Tibial nerve (tissue), 4 donors: ENCODE data around the gene OPN3. TPM values are rescaled to one million over a fixed set of nuclear protein-coding genes. Genes with fewer than 3 reads are reported as not detected.

ENCODE experiments used
- DNase-seq, 2 donors: peaks; one replicate each; pipeline ENCODE4 v3.0.0-alpha.2; 2019; ENCODE audit warnings: low spot score in 2 of 2
- H3K27ac ChIP-seq, 4 donors: fragments of 200-600 bp; sonication (generic) in 3 of 4; one replicate each; pipeline ENCODE4 v1.5.1; 2017 to 2019; ENCODE audit warnings: mild to moderate bottlenecking in 1 of 4
- H3K27me3 ChIP-seq, 2 donors: fragments of 200-600 bp; sonication (generic) in 1 of 2; one replicate each; pipeline versions ENCODE4 v1.5.1 to v1.6.0; 2017 to 2019
- H3K36me3 ChIP-seq, 3 donors: fragments of 200-600 bp; sonication (generic); one replicate each; pipeline ENCODE4 v1.5.1; 2018 to 2019
- H3K4me1 ChIP-seq, 4 donors: fragments of 200-600 bp; sonication (generic) in 3 of 4; one replicate each; pipeline ENCODE4 v1.5.1; 2017 to 2019
- H3K4me3 ChIP-seq, 4 donors: fragments of 200-600 bp; sonication (generic) in 3 of 4; one replicate each; pipeline ENCODE4 v1.5.1; 2017 to 2019; ENCODE audit warnings: mild to moderate bottlenecking in 1 of 4, moderate library complexity in 1 of 4
- H3K9me3 ChIP-seq, 4 donors: fragments of 200-600 bp; sonication (generic) in 3 of 4; one replicate each; pipeline ENCODE4 v1.5.1; 2017 to 2019
- CTCF ChIP-seq, 5 experiments: fragments of 200-600 bp in 3 of 5; fragments of 450-650 bp in 2 of 5; sonication (generic) in 3 of 5; IDR thresholded peaks; one replicate each; pipeline ENCODE4 v1.5.1; 2016 to 2019; ENCODE audit warnings: antibody characterized with exemption in 5 of 5, mild to moderate bottlenecking in 3 of 5, moderate library complexity in 2 of 5
- EP300 ChIP-seq, 2 donors: sonication (generic); formaldehyde crosslinking; IDR thresholded peaks; one replicate each; pipeline ENCODE4 v1.6.1; 2017; ENCODE audit warnings: antibody characterized with exemption in 2 of 2, mild to moderate bottlenecking in 1 of 2
- POLR2A ChIP-seq, 2 donors: fragments of 450-650 bp; IDR thresholded peaks; one replicate each; pipeline ENCODE4 v1.6.1; 2017; ENCODE audit warnings: antibody characterized with exemption in 2 of 2, mild to moderate bottlenecking in 2 of 2, moderate library complexity in 2 of 2
- WGBS, 2 donors: methylation state at CpG; one replicate each; pipeline ENCODE4 v1.1.5; 2018; 5-methylcytosine and 5-hydroxymethylcytosine counted together
- total RNA-seq, 4 donors: library from RNA; depleted of rRNA; stranded (reverse); fragments of >200 nt; gene quantifications; one replicate each; pipeline ENCODE4 v1.1.0, GENCODE V29; 2016

The OPN3 gene
- total RNA-seq, 4 donors from 2014 or later: 17.8 to 31.7 (median 19.7) TPM

GRCh38 chr1:241679961-241680360 lies 39.8 kb upstream of the OPN3 start:
- H3K9me3 ChIP-seq: peaks cover 0 to 3% (median 0%) of the 10 kb centered on the region in 4 donors
- H3K4me3 ChIP-seq: no peak overlapping the region
- no peaks in the 10 kb centered on the region for H3K27me3 ChIP-seq
- TF ChIP-seq EP300 (IDR thresholded peaks at IDR 0.05): no peak
- TF ChIP-seq POLR2A (IDR thresholded peaks at IDR 0.05): no peak
- TF ChIP-seq CTCF (IDR thresholded peaks at IDR 0.05): no peak
- H3K36me3 ChIP-seq: no peaks in the 10 kb centered on the region
- DNase-seq: no peak
- H3K27ac ChIP-seq: no peak overlapping the region
- no peaks in the 10 kb centered on the region for H3K4me1 ChIP-seq
- 70 to 72% methylated on average over 3 of the region's 3 CpGs for WGBS, 2 donors

GRCh38 chr1:241679404-241679803 lies 39.2 kb upstream of the OPN3 start:
- no peak for TF ChIP-seq POLR2A (IDR thresholded peaks at IDR 0.05)
- no peak for TF ChIP-seq EP300 (IDR thresholded peaks at IDR 0.05)
- no peak for TF ChIP-seq CTCF (IDR thresholded peaks at IDR 0.05)
- H3K27me3 ChIP-seq: no peaks in the 10 kb centered on the region
- WGBS, 2 donors: 47 to 62% methylated on average over 4 of the region's 4 CpGs
- H3K27ac ChIP-seq: no peak overlapping the region
- H3K4me3 ChIP-seq: no peak overlapping the region
- H3K9me3 ChIP-seq: peaks cover 0 to 3% (median 0%) of the 10 kb centered on the region in 4 donors
- no peaks in the 10 kb centered on the region for H3K4me1 ChIP-seq
- H3K36me3 ChIP-seq: no peaks in the 10 kb centered on the region
- no peak for DNase-seq

GRCh38 chr1:241678536-241678935 lies 38.4 kb upstream of the OPN3 start:
- H3K4me3 ChIP-seq: no peak overlapping the region
- TF ChIP-seq CTCF (IDR thresholded peaks at IDR 0.05): no peak
- no peak for TF ChIP-seq POLR2A (IDR thresholded peaks at IDR 0.05)
- no peak for TF ChIP-seq EP300 (IDR thresholded peaks at IDR 0.05)
- peaks cover 0 to 3% (median 0%) of the 10 kb centered on the region in 4 donors for H3K9me3 ChIP-seq
- H3K36me3 ChIP-seq: no peaks in the 10 kb centered on the region
- no peak overlapping the region for H3K27ac ChIP-seq
- H3K4me1 ChIP-seq: no peaks in the 10 kb centered on the region
- H3K27me3 ChIP-seq: no peaks in the 10 kb centered on the region
- whole genome bisulfite sequencing, 2 donors: 87 to 96% methylated on average over 2 of the region's 2 CpGs
- no peak for DNase-seq

GRCh38 chr1:241677201-241677600 lies 37.0 kb upstream of the OPN3 start:
- no peak for DNase-seq
- Histone ChIP-seq H3K36me3 (no peaks in the 10 kb centered on the region), H3K4me3 (no peak overlapping the region), H3K9me3 (peaks cover 0 to 3% (median 0%) of the 10 kb centered on the region in 4 donors), H3K4me1 (no peaks in the 10 kb centered on the region), H3K27ac (no peak overlapping the region), H3K27me3 (no peaks in the 10 kb centered on the region)
- WGBS, 2 donors: 57 to 73% methylated on average over 5 of the region's 5 CpGs
- TF ChIP-seq EP300 (IDR thresholded peaks at IDR 0.05) (no peak), CTCF (IDR thresholded peaks at IDR 0.05) (no peak), POLR2A (IDR thresholded peaks at IDR 0.05) (no peak)

GRCh38 chr1:241675983-241676382 lies 35.8 kb upstream of the OPN3 start:
- whole genome bisulfite sequencing, 2 donors: 41 to 51% methylated on average over 4 of the region's 4 CpGs
- no peak overlapping the region for H3K4me3 ChIP-seq
- TF ChIP-seq CTCF (IDR thresholded peaks at IDR 0.05) (no peak), EP300 (IDR thresholded peaks at IDR 0.05) (no peak), POLR2A (IDR thresholded peaks at IDR 0.05) (no peak)
- no peaks in the 10 kb centered on the region for H3K4me1 ChIP-seq
- DNase-seq: no peak
- no peaks in the 10 kb centered on the region for H3K9me3 ChIP-seq
- H3K27me3 ChIP-seq: no peaks in the 10 kb centered on the region
- H3K27ac ChIP-seq: no peak overlapping the region
- H3K36me3 ChIP-seq: no peaks in the 10 kb centered on the region
